Measurements from ENCODE around the gene TNS4.

The TNS4 gene

GRCh38 chr17:40430272-40431230, 70.9 kb downstream of the TNS4 start:
- no peak for DNase-seq

- no peak for DNase-seq
Observed at GRCh38 chr17:40427002-40427491, 74.4 kb downstream of the TNS4 start.

Measured in activated gamma-delta T cell treated with Interleukin-2 at 50 U/mL for 16 hours (primary cell).